Activated naive CD8-positive, alpha-beta T cell treated with anti-CD3 and anti-CD28 coated beads, Interleukin-2, amount 50 U/mL, for 24 hours (primary cell): ENCODE measurements around the gene FNIP2.
"Not testable (repeated sequence)": the region's sequence is repeated elsewhere in the genome, so short reads cannot be mapped to it uniquely, and the experiment has no call there.

ENCODE experiments used
- ATAC-seq: fragments of 150-1000 bp; cut with Tn5 transposase; one replicate; pipeline ENCODE4 v1.10.0; 2021
- DNase-seq: peaks from one replicate; pipeline ENCODE4 v3.0.0; 2021
- H3K27ac Mint-ChIP-seq: one replicate; pipeline ENCODE4 v1.8.0; 2021; ENCODE audit warnings: mild to moderate bottlenecking, mixed read lengths
- H3K27me3 Mint-ChIP-seq: one replicate; pipeline ENCODE4 v1.8.0; 2021; ENCODE audit warnings: mixed read lengths
- H3K36me3 Mint-ChIP-seq: one replicate; pipeline ENCODE4 v1.8.0; 2021; ENCODE audit warnings: low read depth, mixed read lengths
- H3K4me1 Mint-ChIP-seq: one replicate; pipeline ENCODE4 v1.8.0; 2021; ENCODE audit warnings: mixed read lengths
- H3K4me3 Mint-ChIP-seq: one replicate; pipeline ENCODE4 v1.8.0; 2021; ENCODE audit warnings: mild to moderate bottlenecking, moderate library complexity, mixed read lengths
- H3K9me3 Mint-ChIP-seq: one replicate; pipeline ENCODE4 v1.8.0; 2021; ENCODE audit warnings: mixed read lengths

Gene FNIP2

DNA sequence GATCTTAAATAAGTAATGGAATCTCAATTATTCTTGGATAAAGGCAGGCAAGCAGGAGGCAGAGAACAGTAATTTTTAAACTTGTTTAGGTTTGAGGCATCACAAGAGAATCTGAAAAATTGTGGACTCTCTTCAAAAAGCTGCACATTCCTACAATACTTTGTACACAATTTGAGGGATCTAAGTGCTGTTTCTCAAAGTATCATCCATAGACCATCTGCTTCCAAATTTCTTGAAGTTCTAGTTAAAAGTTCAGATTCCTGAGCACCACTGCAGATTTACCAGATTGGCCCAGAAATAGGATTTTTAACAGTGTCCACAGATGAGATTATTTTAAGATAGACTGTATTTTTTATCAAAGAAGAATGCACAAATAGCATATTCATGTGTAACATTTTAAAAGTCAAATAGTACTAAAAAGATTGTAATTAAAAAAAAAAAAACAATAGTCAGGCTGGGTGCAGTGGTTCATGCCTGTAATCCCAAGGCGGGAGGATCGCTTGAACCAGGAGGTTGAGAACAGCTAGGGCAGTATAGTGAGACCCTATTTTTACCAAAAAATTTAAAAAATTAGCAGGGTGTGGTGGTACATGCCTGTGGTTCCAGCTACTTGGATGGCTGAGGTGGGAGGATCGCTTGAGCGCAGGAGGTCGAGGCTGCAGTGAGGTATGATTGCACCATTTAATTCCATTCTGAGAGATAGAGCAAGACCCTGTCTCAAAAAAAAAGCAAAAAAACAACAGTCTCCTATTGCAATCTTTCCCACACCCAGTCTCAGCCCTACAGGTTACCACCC lies 14.2 kb upstream of the FNIP2 start:
- Mint-ChIP-seq H3K36me3 (no peaks in the 10 kb centered on the region), H3K27me3 (peaks cover 24% of the 10 kb centered on the region), H3K27ac (no peak overlapping the region), H3K4me1 (no peaks in the 10 kb centered on the region), H3K9me3 (peaks cover 6% of the 10 kb centered on the region), H3K4me3 (no peak overlapping the region)
- DNase-seq, result no peak
- no peak for ATAC-seq

DNA sequence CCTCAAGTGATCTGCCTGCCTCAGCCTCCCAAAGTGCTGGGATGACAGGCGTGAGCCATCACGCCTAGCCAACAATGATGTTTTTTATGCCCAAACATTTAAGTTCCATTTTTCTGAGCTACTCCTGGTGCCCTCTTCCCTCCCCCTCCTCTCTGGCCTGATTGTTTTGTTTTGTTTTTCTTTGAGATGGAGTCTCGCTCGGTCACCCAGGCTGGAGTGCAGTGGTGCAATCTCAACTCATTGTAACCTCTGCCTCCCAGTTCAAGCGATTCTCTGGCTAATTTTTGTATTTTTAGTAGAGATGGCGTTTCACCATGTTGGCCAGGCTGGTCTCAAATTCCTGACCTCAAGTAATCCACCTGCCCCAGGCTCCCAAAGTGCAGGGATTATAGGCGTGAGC lies 13.0 kb upstream of the FNIP2 start:
- not testable (repeated sequence) for H3K36me3 Mint-ChIP-seq, DNase-seq, H3K4me1 Mint-ChIP-seq, H3K4me3 Mint-ChIP-seq, ATAC-seq, H3K9me3 Mint-ChIP-seq, H3K27ac Mint-ChIP-seq
- peaks cover 22% of the 10 kb centered on the region for H3K27me3 Mint-ChIP-seq

DNA sequence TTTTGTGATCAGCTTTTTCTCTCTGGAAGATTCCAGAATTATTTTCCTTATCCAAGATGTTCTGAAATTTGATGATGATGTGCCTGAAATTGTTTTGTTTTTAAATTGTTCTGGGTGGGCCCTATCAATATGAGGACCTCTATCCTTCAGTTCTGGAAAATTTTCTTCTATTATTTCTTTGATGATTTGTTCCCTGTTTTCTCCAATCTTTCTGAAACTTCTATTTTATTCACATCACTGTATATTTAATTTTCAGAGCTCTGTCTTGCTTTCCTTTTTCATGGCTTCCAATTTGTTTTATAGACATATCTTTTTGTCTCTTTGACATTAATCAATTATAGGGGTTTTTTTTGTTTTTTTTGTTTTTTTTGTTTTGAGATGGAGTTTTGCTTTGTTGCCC lies 12.2 kb upstream of the FNIP2 start:
- DNase-seq, result no peak
- no peaks in the 10 kb centered on the region for H3K36me3 Mint-ChIP-seq
- peaks cover 2% of the 10 kb centered on the region for H3K4me1 Mint-ChIP-seq
- H3K27me3 Mint-ChIP-seq, result peaks cover 22% of the 10 kb centered on the region
- H3K9me3 Mint-ChIP-seq, result peaks cover 6% of the 10 kb centered on the region
- ATAC-seq, result no peak
- H3K27ac Mint-ChIP-seq, result no peak overlapping the region
- H3K4me3 Mint-ChIP-seq, result no peak overlapping the region

- Mint-ChIP-seq H3K4me3 (no peak overlapping the region), H3K36me3 (no peaks in the 10 kb centered on the region), H3K4me1 (peaks cover 2% of the 10 kb centered on the region), H3K9me3 (peaks cover 6% of the 10 kb centered on the region), H3K27me3 (peaks cover 18% of the 10 kb centered on the region), H3K27ac (no peak overlapping the region)
- ATAC-seq (no peak), DNase-seq (no peak)
These were observed 10.7 kb upstream of the FNIP2 start for GRCh38 chr4:158758142-158758541.

- Mint-ChIP-seq H3K27me3 (peaks cover 18% of the 10 kb centered on the region), H3K36me3 (no peaks in the 10 kb centered on the region), H3K27ac (no peak overlapping the region), H3K4me1 (peaks cover 2% of the 10 kb centered on the region), H3K9me3 (peaks cover 6% of the 10 kb centered on the region), H3K4me3 (no peak overlapping the region)
- DNase-seq, result no peak
- ATAC-seq, result no peak
These were observed 10.1 kb upstream of the FNIP2 start for GRCh38 chr4:158758703-158759102.

GRCh38 chr4:158759539-158759938 lies 9.3 kb upstream of the FNIP2 start:
- H3K9me3 Mint-ChIP-seq, H3K27ac Mint-ChIP-seq, H3K4me3 Mint-ChIP-seq, ATAC-seq, DNase-seq, H3K36me3 Mint-ChIP-seq, H3K4me1 Mint-ChIP-seq: not testable (repeated sequence)
- H3K27me3 Mint-ChIP-seq, result peaks cover 18% of the 10 kb centered on the region

- ATAC-seq (peak; percentile 63), DNase-seq (no peak)
- no peaks in the 10 kb centered on the region for H3K36me3 Mint-ChIP-seq
- H3K4me1 Mint-ChIP-seq, result peaks cover 2% of the 10 kb centered on the region
- H3K27ac Mint-ChIP-seq, result no peak overlapping the region
- no peak overlapping the region for H3K4me3 Mint-ChIP-seq
- peaks cover 6% of the 10 kb centered on the region for H3K9me3 Mint-ChIP-seq
- H3K27me3 Mint-ChIP-seq, result peaks cover 16% of the 10 kb centered on the region
These were observed 8.0 kb upstream of the FNIP2 start for GRCh38 chr4:158760866-158761265.

DNA sequence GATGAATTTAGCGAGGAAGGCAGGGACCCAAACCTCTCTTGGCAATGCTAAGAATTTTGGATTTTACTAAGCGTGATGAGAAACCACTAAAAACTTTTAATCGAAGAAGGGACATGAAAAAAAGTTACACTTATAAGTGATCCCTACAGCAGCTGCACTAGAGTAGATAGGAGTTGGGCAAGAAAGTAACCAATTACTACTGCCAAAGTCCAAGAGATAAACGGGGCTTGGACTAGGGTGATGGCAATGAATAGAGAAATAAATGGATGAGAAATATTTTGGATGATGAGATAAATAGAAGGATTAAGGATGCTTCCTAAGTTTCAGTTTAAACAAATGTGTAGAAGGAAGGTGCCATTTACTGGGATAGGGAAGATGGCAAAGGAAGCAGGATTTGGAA lies 6.3 kb upstream of the FNIP2 start:
- Mint-ChIP-seq H3K4me3 (no peak overlapping the region), H3K36me3 (no peaks in the 10 kb centered on the region), H3K9me3 (no peaks in the 10 kb centered on the region), H3K4me1 (peaks cover 6% of the 10 kb centered on the region), H3K27ac (no peak overlapping the region), H3K27me3 (peaks cover 2% of the 10 kb centered on the region)
- ATAC-seq, result no peak
- DNase-seq, result no peak

- peaks cover 15% of the 10 kb centered on the region for H3K4me1 Mint-ChIP-seq
- no peak overlapping the region for H3K27ac Mint-ChIP-seq
- H3K36me3 Mint-ChIP-seq, result no peaks in the 10 kb centered on the region
- H3K4me3 Mint-ChIP-seq, result no peak overlapping the region
- no peaks in the 10 kb centered on the region for H3K27me3 Mint-ChIP-seq
- H3K9me3 Mint-ChIP-seq, result no peaks in the 10 kb centered on the region
- DNase-seq (no peak), ATAC-seq (no peak)
These were observed 5.4 kb upstream of the FNIP2 start for GRCh38 chr4:158763462-158763861.

- no peaks in the 10 kb centered on the region for H3K27me3 Mint-ChIP-seq
These were observed 2.3 kb upstream of the FNIP2 start for GRCh38 chr4:158766434-158767044.

GRCh38 chr4:158767451-158767850 lies 1.4 kb upstream of the FNIP2 start:
- Mint-ChIP-seq H3K4me1 (peaks cover 36% of the 10 kb centered on the region), H3K4me3 (no peak overlapping the region), H3K27ac (peak overlapping the region; percentile 80), H3K27me3 (no peaks in the 10 kb centered on the region), H3K9me3 (no peaks in the 10 kb centered on the region), H3K36me3 (no peaks in the 10 kb centered on the region)
- ATAC-seq (no peak), DNase-seq (no peak)

More at GRCh38 chr4:158766434-158767044, 2.3 kb upstream of the FNIP2 start:
- H3K27ac Mint-ChIP-seq, result no peak overlapping the region
- H3K36me3 Mint-ChIP-seq, result no peaks in the 10 kb centered on the region
- no peaks in the 10 kb centered on the region for H3K9me3 Mint-ChIP-seq
- ATAC-seq (no peak), DNase-seq (no peak)
- H3K4me3 Mint-ChIP-seq, result no peak overlapping the region
- peaks cover 34% of the 10 kb centered on the region for H3K4me1 Mint-ChIP-seq

- peak; percentile 56 for ATAC-seq
- no peaks in the 10 kb centered on the region for H3K9me3 Mint-ChIP-seq
- H3K27me3 Mint-ChIP-seq, result no peaks in the 10 kb centered on the region
These were observed 522 bp downstream of the FNIP2 start for GRCh38 chr4:158769175-158769921.

GRCh38 chr4:158770671-158771070 lies 1.8 kb downstream of the FNIP2 start:
- H3K4me3 Mint-ChIP-seq, result peak overlapping the region; percentile 20
- no peaks in the 10 kb centered on the region for H3K9me3 Mint-ChIP-seq
- ATAC-seq (no peak), DNase-seq (no peak)
- no peaks in the 10 kb centered on the region for H3K27me3 Mint-ChIP-seq
- H3K4me1 Mint-ChIP-seq, result peaks cover 47% of the 10 kb centered on the region
- H3K27ac Mint-ChIP-seq, result no peak overlapping the region
- no peaks in the 10 kb centered on the region for H3K36me3 Mint-ChIP-seq

More at GRCh38 chr4:158769175-158769921, 522 bp downstream of the FNIP2 start:
- peak; percentile 50 for DNase-seq
- Mint-ChIP-seq H3K36me3 (no peaks in the 10 kb centered on the region), H3K4me1 (peaks cover 36% of the 10 kb centered on the region), H3K4me3 (peak overlapping the region; percentile 93), H3K27ac (peak overlapping the region; percentile 92)

GRCh38 chr4:158771776-158772175 lies 3.0 kb downstream of the FNIP2 start:
- Mint-ChIP-seq H3K4me3 (no peak overlapping the region), H3K27me3 (no peaks in the 10 kb centered on the region), H3K4me1 (peaks cover 49% of the 10 kb centered on the region), H3K9me3 (no peaks in the 10 kb centered on the region), H3K36me3 (no peaks in the 10 kb centered on the region), H3K27ac (no peak overlapping the region)
- DNase-seq, result no peak
- no peak for ATAC-seq
